Medulla oblongata (tissue), 1 donor: ENCODE results near the gene TRMO.
A peak's percentile ranks its signal among the peaks of the same experiment; 100 is the strongest.
"Not testable (repeated sequence)": the region's sequence is repeated elsewhere in the genome, so short reads cannot be mapped to it uniquely, and the experiment has no call there.

ENCODE experiments used
- DNase-seq: peaks from one replicate; pipeline ENCODE4 v3.0.0-alpha.2; 2015; ENCODE audit errors: extremely low spot score

Gene TRMO, protein sequence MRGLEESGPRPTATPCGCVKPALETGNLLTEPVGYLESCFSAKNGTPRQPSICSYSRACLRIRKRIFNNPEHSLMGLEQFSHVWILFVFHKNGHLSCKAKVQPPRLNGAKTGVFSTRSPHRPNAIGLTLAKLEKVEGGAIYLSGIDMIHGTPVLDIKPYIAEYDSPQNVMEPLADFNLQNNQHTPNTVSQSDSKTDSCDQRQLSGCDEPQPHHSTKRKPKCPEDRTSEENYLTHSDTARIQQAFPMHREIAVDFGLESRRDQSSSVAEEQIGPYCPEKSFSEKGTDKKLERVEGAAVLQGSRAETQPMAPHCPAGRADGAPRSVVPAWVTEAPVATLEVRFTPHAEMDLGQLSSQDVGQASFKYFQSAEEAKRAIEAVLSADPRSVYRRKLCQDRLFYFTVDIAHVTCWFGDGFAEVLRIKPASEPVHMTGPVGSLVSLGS

DNA sequence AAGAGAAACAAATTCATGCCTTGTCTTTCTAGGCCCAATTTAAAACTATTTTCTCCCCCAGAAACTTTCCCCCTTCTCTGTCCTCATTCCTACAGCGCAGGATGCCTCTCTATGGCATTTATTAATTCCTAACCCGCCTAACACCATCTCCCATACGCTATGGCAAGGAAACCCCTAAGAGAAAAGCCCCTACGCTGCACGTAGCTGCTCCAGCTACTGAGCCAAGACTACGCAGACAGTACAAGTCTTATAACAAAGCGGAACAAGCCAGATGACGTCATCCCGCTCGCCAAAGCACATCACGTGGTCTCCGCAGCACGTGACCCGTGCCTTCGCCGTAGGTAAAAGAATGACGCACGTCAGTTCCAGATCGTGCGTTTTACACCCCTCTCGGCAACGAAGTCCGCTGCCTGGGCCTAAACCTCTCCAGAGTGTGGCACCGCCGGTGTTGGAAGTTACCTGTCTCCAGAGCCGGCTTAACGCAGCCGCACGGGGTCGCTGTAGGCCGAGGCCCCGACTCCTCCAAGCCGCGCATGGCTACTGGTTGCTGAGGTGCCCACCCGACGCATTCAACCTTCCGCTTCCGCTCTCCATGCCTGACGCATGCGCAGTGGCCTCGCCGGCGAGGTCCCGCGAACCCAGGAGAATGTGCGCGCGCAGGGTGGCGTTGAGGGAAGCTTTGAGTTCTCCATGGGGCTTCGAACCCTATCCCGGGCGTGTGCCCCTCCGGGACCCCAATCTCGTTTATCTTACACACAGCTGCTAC lies at the start of gene TRMO:
Gene TRMO (minus strand): TSS at position 542 of the 766 bp plus-strand sequence. CDS start 7 bp downstream, at position 535.
- DNase-seq = peak; percentile 98

- DNase-seq = no peak
These were observed 47.9 kb upstream of the TRMO start for GRCh38 chr9:97970165-97970564.

DNA sequence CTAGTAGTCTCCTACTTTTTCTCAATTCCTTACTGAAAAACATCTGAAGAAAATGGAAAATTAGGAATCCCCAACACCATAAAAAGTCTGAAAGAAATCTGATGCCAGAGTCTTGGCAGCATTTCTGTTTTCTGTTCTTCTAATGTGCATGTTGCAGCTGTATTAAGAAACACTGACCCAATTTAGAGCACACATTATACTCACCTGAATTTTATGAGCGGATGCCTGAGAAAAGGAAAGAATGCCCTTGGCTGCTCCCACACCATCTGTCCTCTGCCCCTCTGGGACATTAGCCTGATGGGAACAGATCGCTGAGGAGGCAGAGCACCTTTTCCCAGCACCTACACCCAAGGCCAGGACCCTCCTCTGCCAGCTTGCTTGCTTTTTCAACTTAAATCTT lies 46.7 kb upstream of the TRMO start:
- no peak for DNase-seq

- DNase-seq = no peak
These were observed 44.2 kb upstream of the TRMO start for GRCh38 chr9:97966493-97966892.

DNA sequence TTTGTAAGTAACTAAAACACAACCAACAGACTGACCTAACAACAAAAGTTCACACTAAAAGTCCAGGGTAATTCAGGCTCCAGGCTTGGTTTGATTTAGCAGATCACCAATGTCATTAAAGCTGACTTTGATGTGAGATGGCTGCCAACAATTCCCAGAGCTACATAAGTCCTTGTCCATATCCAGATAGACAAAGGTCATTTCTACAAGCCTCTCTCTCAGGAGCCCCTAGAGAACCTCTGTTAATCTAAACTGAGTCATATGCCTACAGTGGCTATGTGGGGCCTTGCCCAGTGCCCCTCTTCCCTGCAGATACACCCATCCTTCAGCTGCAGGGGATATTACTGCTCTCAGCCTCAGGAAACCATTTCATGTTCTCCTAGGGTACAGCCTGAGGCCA lies 42.6 kb upstream of the TRMO start:
- no peak for DNase-seq

DNA sequence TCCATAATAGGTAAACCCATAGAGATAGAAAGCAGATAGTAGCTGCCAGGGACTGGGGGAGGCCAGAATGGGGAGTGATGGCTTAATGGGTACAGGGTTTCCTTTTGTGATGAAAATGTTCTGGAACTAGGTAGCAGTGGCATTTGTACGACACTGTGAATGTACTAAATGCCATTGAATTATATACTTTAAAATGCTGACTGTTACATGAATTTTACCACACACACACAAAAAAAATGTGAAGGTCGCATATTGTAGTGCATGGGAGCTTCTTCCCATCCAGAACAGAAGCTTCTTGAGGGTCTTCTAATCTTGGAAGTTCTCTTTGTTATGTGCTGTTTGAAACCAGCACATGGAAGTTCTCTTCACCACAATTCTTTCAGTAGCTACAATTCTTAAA lies 40.9 kb upstream of the TRMO start:
- no peak for DNase-seq

GRCh38 chr9:97962575-97962974 lies 40.3 kb upstream of the TRMO start:
- no peak for DNase-seq

- DNase-seq = no peak
These were observed 39.8 kb upstream of the TRMO start for GRCh38 chr9:97962136-97962535.

GRCh38 chr9:97961361-97961760 lies 39.1 kb upstream of the TRMO start:
- no peak for DNase-seq

GRCh38 chr9:97960678-97961328 lies 38.5 kb upstream of the TRMO start:
- not testable (repeated sequence) for DNase-seq

DNA sequence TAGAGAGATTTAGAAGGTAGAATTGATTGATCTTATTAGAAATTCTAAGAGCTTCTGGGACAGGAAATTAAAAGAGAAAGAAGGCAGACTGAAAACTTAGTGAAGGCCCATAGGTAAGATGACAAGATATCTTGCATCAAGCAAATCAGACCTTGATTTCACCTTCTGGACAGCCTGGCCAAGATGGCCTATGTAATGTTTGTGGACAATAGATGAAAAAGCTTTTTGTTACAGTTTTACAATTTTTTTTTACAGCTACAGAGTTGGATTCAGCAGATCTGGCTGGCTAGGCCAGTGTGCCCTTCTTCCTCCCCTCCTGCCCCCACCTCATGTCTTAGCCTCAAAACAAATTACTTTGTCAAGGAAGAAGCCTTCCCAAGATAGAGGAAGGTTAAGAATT lies 37.3 kb upstream of the TRMO start:
- no peak for DNase-seq

GRCh38 chr9:97958812-97959511 lies 36.7 kb upstream of the TRMO start:
- peak; percentile 42 for DNase-seq

GRCh38 chr9:97956331-97956730 lies 34.0 kb upstream of the TRMO start:
- no peak for DNase-seq

DNA sequence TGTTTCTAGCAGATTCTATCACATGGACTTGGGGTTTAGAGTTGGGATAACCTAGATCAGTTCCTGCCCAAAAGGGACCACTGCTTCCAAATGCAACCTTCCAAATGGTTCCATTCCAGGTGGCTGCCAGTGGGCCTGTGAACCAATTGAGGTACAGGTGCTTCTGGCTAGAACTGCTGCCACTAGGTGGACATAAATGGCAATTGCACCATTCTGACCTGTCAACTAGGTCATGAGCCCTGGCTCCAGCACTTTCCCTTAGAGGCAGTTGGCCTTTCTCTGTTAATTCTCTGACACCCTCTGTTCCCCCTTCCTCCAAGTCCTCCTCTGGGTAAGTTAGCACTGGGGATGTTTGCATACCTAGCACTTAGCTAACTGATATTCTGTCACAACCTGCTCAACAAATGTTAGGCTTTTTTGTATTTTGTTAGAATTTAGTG lies 32.3 kb upstream of the TRMO start:
- no peak for DNase-seq

- not testable (repeated sequence) for DNase-seq
These were observed 28.6 kb upstream of the TRMO start for GRCh38 chr9:97950873-97951272.

DNA sequence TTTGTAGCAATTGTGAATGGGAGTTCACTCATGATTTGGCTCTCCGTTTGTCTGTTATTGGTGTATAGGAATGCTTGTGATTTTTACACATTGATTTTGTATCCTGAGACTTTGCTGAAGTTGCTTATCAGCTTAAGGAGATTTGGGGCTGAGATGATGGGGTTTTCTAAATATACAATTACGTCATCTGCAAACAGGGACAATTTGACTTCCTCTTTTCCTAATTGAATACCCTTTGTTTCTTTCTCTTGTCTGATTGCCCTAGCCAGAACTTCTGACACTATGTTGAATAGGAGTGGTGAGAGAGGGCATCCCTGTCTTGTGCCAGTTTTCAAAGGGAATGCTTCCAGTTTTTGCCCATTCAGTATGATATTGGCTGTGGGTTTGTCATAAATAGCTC lies 24.8 kb upstream of the TRMO start:
- not testable (repeated sequence) for DNase-seq

GRCh38 chr9:97945470-97945869 lies 23.2 kb upstream of the TRMO start:
- DNase-seq = not testable (repeated sequence)

DNA sequence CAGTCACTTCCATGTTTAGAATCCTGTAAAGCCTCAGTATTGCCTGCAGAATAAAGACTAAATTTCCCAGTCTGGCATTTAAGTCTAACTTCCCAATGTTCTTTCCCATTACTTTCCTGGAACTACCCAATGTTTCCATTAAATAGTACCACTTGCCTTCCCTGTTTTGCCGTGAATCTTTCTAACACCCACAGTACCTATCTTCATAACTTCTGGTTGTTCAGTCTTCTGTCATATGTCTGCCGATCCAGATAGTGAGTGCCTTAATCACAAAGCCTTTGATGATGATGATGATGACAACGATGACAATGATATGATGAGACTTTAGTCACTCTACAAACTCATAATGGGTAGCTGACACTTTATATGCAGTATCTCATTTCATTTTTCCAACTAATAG lies 22.3 kb upstream of the TRMO start:
- DNase-seq = no peak

DNA sequence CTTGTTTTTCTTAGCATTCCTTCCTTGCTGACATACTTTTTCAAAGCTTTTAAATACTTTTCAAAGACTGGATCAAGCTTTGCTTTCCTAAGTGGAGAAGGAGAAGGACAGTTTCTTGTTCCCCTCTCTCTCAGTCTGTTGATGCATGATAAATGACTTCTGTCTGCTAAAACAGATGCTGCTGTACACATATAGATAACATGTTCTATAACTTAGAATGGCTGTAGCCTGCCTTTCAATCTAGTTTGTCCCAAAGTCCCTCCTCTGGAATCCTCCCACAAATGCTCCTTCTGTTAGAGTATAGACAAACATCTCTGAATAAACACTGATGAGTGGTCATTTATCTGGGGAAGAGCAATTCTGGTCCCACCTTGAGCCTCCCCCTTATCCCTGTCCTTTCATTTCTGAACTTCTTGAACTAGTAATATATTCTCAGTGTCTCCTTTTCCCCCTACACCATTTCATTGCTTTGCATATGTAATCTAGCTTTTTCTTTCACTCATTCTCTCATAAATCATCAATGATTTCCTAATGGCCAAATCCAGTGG lies 21.1 kb upstream of the TRMO start:
- no peak for DNase-seq

- no peak for DNase-seq
These were observed 19.0 kb upstream of the TRMO start for GRCh38 chr9:97941323-97941722.

GRCh38 chr9:97940741-97941140 lies 18.4 kb upstream of the TRMO start:
- no peak for DNase-seq
